Measurements from ENCODE around the gene FAM81A.

- TF ChIP-seq, protein P1, sequence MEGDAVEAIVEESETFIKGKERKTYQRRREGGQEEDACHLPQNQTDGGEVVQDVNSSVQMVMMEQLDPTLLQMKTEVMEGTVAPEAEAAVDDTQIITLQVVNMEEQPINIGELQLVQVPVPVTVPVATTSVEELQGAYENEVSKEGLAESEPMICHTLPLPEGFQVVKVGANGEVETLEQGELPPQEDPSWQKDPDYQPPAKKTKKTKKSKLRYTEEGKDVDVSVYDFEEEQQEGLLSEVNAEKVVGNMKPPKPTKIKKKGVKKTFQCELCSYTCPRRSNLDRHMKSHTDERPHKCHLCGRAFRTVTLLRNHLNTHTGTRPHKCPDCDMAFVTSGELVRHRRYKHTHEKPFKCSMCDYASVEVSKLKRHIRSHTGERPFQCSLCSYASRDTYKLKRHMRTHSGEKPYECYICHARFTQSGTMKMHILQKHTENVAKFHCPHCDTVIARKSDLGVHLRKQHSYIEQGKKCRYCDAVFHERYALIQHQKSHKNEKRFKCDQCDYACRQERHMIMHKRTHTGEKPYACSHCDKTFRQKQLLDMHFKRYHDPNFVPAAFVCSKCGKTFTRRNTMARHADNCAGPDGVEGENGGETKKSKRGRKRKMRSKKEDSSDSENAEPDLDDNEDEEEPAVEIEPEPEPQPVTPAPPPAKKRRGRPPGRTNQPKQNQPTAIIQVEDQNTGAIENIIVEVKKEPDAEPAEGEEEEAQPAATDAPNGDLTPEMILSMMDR (IDR thresholded peaks at IDR 0.05), result no peak
- TF ChIP-seq POLR2A (IDR thresholded peaks at IDR 0.05), result no peak
These were observed 6.3 kb downstream of the FAM81A start for GRCh38 chr15:59444081-59444835.
